HFFc6 (cell line): ENCODE data around the gene SOHLH1. TPM values are rescaled to one million over a fixed set of nuclear protein-coding genes. Genes with fewer than 3 reads are reported as not detected.

ENCODE experiments used
- DNase-seq: peaks from one replicate; pipeline ENCODE4 v3.0.0-alpha.2; 2018
- H3K27ac Mint-ChIP-seq: 2 replicates; pipeline ENCODE4 v1.8.0; 2020; ENCODE audit warnings: mild to moderate bottlenecking, mixed read lengths
- H3K27me3 Mint-ChIP-seq: 2 replicates; pipeline ENCODE4 v1.8.0; 2021; ENCODE audit warnings: mild to moderate bottlenecking, moderate library complexity, mixed read lengths; ENCODE audit not compliant: insufficient read depth
- H3K36me3 Mint-ChIP-seq: 2 replicates; pipeline ENCODE4 v1.8.0; 2021; ENCODE audit warnings: low read depth, mixed read lengths
- H3K4me1 Mint-ChIP-seq: 2 replicates; pipeline ENCODE4 v1.8.0; 2020; ENCODE audit warnings: low read depth, mixed read lengths
- H3K4me3 Mint-ChIP-seq: 2 replicates; pipeline ENCODE4 v1.8.0; 2020; ENCODE audit warnings: mild to moderate bottlenecking, moderate library complexity, mixed read lengths
- H3K9me3 Mint-ChIP-seq: 2 replicates; pipeline ENCODE4 v1.8.0; 2020; ENCODE audit warnings: mild to moderate bottlenecking, mixed read lengths
- CTCF ChIP-seq: fragments of 200-600 bp; sonication (generic); IDR thresholded peaks from 2 replicates; pipeline ENCODE4 v1.5.0; 2021; ENCODE audit warnings: antibody characterized with exemption, mild to moderate bottlenecking
- total RNA-seq, 6 experiments: library from RNA; stranded (reverse); fragmentation: NEBNext Ultra II Directional; extraction: Animal tissue kit (Norgen Biotek cat#: 25700); gene quantifications; 2 replicates in 1 of 6; 3 replicates in 5 of 6; pipeline ENCODE4 v1.2.3, GENCODE V29; 2021

The SOHLH1 gene
- total RNA-seq, 6 experiments from 2014 or later, result not detected

GRCh38 chr9:135701067-135701958 lies 2.0 kb upstream of the SOHLH1 start:
- Mint-ChIP-seq H3K36me3 (no peaks in the 10 kb centered on the region), H3K27me3 (peaks cover 8% of the 10 kb centered on the region), H3K4me1 (no peaks in the 10 kb centered on the region), H3K9me3 (no peaks in the 10 kb centered on the region), H3K4me3 (no peak overlapping the region), H3K27ac (no peak overlapping the region)
- no peak for TF ChIP-seq CTCF
- DNase-seq, result no peak

- Mint-ChIP-seq H3K27ac (no peak overlapping the region), H3K4me1 (no peaks in the 10 kb centered on the region), H3K9me3 (no peaks in the 10 kb centered on the region), H3K36me3 (no peaks in the 10 kb centered on the region), H3K27me3 (peaks cover 9% of the 10 kb centered on the region), H3K4me3 (no peak overlapping the region)
- DNase-seq, result no peak
- no peak for TF ChIP-seq CTCF
Measured at GRCh38 chr9:135700525-135700924, 1.2 kb upstream of the SOHLH1 start.

- Mint-ChIP-seq H3K9me3 (no peaks in the 10 kb centered on the region), H3K4me1 (no peaks in the 10 kb centered on the region), H3K36me3 (no peaks in the 10 kb centered on the region), H3K27me3 (peaks cover 12% of the 10 kb centered on the region), H3K27ac (no peak overlapping the region), H3K4me3 (no peak overlapping the region)
- DNase-seq, result no peak
- TF ChIP-seq CTCF, result no peak; the same call in 1 of the 2 replicates
Measured at GRCh38 chr9:135698767-135699166, 514 bp downstream of the SOHLH1 start.

GRCh38 chr9:135698236-135698635 lies 1.0 kb downstream of the SOHLH1 start:
- H3K27ac Mint-ChIP-seq, result no peak overlapping the region
- no peak for TF ChIP-seq CTCF
- no peak overlapping the region for H3K4me3 Mint-ChIP-seq
- no peak for DNase-seq
- peaks cover 14% of the 10 kb centered on the region for H3K27me3 Mint-ChIP-seq
- H3K9me3 Mint-ChIP-seq, result no peaks in the 10 kb centered on the region
- H3K36me3 Mint-ChIP-seq, result no peaks in the 10 kb centered on the region
- no peaks in the 10 kb centered on the region for H3K4me1 Mint-ChIP-seq

GRCh38 chr9:135697226-135697625 lies 2.1 kb downstream of the SOHLH1 start:
- H3K4me3 Mint-ChIP-seq, result no peak overlapping the region

More at GRCh38 chr9:135697226-135697625, 2.1 kb downstream of the SOHLH1 start:
- H3K27ac Mint-ChIP-seq, result no peak overlapping the region
- H3K27me3 Mint-ChIP-seq, result peaks cover 17% of the 10 kb centered on the region
- no peaks in the 10 kb centered on the region for H3K36me3 Mint-ChIP-seq
- DNase-seq, result no peak
- no peaks in the 10 kb centered on the region for H3K4me1 Mint-ChIP-seq
- no peak for TF ChIP-seq CTCF
- no peaks in the 10 kb centered on the region for H3K9me3 Mint-ChIP-seq
